Measurements from ENCODE around the gene NELFE. TPM values are rescaled to one million over a fixed set of nuclear protein-coding genes. Genes with fewer than 3 reads are reported as not detected.

The NELFE gene
- total and polyA plus RNA-seq, 4 donors = 11.1 to 21.8 (median 13.0) TPM

DNA sequence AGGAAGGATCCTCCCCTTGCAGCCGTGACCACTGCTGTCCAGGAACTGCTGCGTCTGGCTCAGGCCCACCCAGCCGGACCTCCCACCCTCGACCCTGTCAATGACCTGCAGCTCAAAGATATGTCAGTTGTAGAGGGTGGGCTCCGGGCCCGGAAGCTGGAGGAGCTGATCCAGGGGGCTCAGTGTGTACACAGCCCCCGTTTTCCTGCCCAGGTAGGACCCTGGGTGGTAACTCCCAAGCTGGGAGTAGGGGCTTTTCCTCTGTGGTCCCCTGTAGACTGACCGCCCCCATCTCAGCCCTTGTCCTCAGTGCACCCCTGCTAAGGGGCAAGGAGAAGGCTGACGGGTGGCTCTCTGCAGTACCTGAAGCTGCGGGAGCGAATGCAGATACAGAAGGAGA is 9.6 kb upstream of the NELFE start (continued):
- TF ChIP-seq, protein P1, sequence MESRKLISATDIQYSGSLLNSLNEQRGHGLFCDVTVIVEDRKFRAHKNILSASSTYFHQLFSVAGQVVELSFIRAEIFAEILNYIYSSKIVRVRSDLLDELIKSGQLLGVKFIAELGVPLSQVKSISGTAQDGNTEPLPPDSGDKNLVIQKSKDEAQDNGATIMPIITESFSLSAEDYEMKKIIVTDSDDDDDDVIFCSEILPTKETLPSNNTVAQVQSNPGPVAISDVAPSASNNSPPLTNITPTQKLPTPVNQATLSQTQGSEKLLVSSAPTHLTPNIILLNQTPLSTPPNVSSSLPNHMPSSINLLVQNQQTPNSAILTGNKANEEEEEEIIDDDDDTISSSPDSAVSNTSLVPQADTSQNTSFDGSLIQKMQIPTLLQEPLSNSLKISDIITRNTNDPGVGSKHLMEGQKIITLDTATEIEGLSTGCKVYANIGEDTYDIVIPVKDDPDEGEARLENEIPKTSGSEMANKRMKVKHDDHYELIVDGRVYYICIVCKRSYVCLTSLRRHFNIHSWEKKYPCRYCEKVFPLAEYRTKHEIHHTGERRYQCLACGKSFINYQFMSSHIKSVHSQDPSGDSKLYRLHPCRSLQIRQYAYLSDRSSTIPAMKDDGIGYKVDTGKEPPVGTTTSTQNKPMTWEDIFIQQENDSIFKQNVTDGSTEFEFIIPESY (IDR thresholded peaks at IDR 0.05) = no peak
- TF ChIP-seq TAF1 (conservative IDR thresholded peaks at IDR 0.05) (no peak), JUND (IDR thresholded peaks at IDR 0.05) (no peak), FOXA2 (IDR thresholded peaks at IDR 0.05) (no peak)

DNA sequence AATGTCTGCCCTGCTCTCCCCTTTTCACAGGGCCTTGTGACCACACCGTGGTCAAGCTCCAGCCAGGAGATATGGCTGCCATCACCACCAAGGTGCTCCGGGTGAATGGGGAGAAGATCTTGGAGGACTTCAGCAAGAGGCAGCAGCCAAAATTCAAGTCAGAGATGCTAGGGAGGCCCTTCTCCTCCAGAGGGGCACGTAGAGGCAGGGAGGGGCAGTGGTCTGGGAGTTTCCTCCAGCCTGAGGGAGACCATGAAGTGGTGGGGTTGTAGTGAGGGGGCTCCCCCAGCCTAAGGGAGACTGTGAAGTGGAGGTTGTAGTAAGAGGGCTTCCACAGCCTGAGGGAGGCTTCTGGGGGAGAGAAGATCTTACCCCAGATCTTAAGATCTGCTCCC is 9.2 kb upstream of the NELFE start:
- Histone ChIP-seq H3K27ac (ENCODE audit: low read depth in 1 of 2, low read length in 2 of 2) (no peak overlapping the region), H3K27me3 (ENCODE audit: control insufficient read depth in 4 of 4, insufficient read depth in 4 of 4, low read length in 3 of 4) (no peaks in the 10 kb centered on the region), H3K4me3 (ENCODE audit: low read depth in 1 of 3, low read length in 3 of 3) (no peak overlapping the region), H3K36me3 (ENCODE audit: control insufficient read depth in 4 of 4, insufficient read depth in 3 of 4, low read depth in 1 of 4, low read length in 3 of 4) (peaks cover 18 to 58% (median 38%) of the 10 kb centered on the region in 4 donors), H3K9ac (ENCODE audit: low read depth in 1 of 2, low read length in 2 of 2) (no peak overlapping the region), H3K9me3 (ENCODE audit: control insufficient read depth in 4 of 4, low read length in 3 of 4) (no peaks in the 10 kb centered on the region), H3K4me1 (ENCODE audit: control insufficient read depth in 4 of 4, insufficient read depth in 4 of 4, low read length in 3 of 4) (peaks cover 5 to 47% (median 31%) of the 10 kb centered on the region in 4 donors)
- DNase-seq (ENCODE audit: low spot score) = no peak
- TF ChIP-seq RAD21 (IDR thresholded peaks at IDR 0.05) = no peak
- TF ChIP-seq, protein P2, sequence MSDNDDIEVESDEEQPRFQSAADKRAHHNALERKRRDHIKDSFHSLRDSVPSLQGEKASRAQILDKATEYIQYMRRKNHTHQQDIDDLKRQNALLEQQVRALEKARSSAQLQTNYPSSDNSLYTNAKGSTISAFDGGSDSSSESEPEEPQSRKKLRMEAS (IDR thresholded peaks at IDR 0.05) = no peak
- TF ChIP-seq RXRA (IDR thresholded peaks at IDR 0.05) = no peak
- TF ChIP-seq, protein P3, sequence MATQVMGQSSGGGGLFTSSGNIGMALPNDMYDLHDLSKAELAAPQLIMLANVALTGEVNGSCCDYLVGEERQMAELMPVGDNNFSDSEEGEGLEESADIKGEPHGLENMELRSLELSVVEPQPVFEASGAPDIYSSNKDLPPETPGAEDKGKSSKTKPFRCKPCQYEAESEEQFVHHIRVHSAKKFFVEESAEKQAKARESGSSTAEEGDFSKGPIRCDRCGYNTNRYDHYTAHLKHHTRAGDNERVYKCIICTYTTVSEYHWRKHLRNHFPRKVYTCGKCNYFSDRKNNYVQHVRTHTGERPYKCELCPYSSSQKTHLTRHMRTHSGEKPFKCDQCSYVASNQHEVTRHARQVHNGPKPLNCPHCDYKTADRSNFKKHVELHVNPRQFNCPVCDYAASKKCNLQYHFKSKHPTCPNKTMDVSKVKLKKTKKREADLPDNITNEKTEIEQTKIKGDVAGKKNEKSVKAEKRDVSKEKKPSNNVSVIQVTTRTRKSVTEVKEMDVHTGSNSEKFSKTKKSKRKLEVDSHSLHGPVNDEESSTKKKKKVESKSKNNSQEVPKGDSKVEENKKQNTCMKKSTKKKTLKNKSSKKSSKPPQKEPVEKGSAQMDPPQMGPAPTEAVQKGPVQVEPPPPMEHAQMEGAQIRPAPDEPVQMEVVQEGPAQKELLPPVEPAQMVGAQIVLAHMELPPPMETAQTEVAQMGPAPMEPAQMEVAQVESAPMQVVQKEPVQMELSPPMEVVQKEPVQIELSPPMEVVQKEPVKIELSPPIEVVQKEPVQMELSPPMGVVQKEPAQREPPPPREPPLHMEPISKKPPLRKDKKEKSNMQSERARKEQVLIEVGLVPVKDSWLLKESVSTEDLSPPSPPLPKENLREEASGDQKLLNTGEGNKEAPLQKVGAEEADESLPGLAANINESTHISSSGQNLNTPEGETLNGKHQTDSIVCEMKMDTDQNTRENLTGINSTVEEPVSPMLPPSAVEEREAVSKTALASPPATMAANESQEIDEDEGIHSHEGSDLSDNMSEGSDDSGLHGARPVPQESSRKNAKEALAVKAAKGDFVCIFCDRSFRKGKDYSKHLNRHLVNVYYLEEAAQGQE (IDR thresholded peaks at IDR 0.05) = no peak
- TF ChIP-seq JUND (IDR thresholded peaks at IDR 0.05) = no peak
- 92% methylated on average over 3 of the region's 3 CpGs for WGBS

DNA sequence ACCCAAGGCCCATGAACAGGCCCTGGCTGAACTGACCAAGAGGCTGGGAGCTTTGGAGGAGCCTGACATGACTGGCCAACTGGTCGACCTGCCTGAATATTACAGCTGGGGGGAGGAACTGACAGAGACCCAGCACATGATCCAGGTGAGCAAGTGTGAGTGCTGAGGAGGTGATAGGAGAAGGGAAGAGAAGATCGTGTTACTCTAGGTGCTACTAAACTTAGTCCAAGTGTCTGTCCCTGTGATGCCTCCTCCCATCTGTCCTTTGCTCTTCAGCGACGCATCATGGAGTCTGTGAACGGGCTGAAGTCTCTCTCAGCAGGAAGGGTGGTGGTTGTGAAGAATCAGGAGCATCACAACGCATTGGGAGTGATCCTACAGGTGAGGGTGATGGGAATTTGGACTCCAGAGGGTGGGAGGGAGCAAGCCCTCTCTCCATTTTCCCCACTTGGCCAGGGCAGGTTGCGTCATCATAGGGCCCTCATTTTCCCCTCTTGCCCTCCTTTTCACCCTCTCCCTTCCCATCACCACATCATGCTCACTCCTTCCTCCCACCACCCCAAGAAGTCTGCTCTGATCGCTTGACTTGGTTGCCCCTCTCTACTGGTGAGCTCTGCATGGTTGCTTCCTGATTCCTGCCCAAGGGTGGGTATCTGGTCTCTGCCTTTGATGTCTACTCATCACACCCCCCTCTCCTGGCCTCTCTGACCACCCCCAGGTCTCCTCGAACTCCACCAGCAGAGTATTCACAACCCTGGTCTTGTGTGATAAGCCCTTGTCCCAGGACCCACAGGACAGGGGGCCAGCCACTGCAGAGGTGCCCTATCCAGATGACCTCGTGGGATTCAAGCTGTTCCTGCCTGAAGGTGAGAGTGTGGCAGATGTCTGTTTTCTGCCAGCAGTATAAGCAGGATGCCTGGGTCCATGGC is 8.5 kb upstream of the NELFE start:
- no peak for DNase-seq (ENCODE audit: low spot score)
- Histone ChIP-seq H3K9me3 (ENCODE audit: control insufficient read depth in 4 of 4, low read length in 3 of 4) (no peaks in the 10 kb centered on the region), H3K4me3 (ENCODE audit: low read depth in 1 of 3, low read length in 3 of 3) (no peak overlapping the region), H3K9ac (ENCODE audit: low read depth in 1 of 2, low read length in 2 of 2) (no peak overlapping the region), H3K4me1 (ENCODE audit: control insufficient read depth in 4 of 4, insufficient read depth in 4 of 4, low read length in 3 of 4) (peaks cover 4 to 42% (median 27%) of the 10 kb centered on the region in 4 donors), H3K36me3 (ENCODE audit: control insufficient read depth in 4 of 4, insufficient read depth in 3 of 4, low read depth in 1 of 4, low read length in 3 of 4) (peaks cover 20 to 65% (median 44%) of the 10 kb centered on the region in 4 donors), H3K27me3 (ENCODE audit: control insufficient read depth in 4 of 4, insufficient read depth in 4 of 4, low read length in 3 of 4) (no peaks in the 10 kb centered on the region), H3K27ac (ENCODE audit: low read depth in 1 of 2, low read length in 2 of 2) (no peak overlapping the region)
- 88% methylated on average over 10 of the region's 10 CpGs for WGBS
- TF ChIP-seq, protein P1 (IDR thresholded peaks at IDR 0.05) = no peak
- no peak for TF ChIP-seq GABPA (IDR thresholded peaks at IDR 0.05 in 1 of 2, conservative IDR thresholded peaks at IDR 0.05 in 1 of 2)
- no peak for TF ChIP-seq SP1 (IDR thresholded peaks at IDR 0.05)
- no peak for TF ChIP-seq TAF1 (conservative IDR thresholded peaks at IDR 0.05)
- TF ChIP-seq, protein P4, sequence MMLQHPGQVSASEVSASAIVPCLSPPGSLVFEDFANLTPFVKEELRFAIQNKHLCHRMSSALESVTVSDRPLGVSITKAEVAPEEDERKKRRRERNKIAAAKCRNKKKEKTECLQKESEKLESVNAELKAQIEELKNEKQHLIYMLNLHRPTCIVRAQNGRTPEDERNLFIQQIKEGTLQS (IDR thresholded peaks at IDR 0.05) = no peak
- TF ChIP-seq HNF4A (conservative IDR thresholded peaks at IDR 0.05) = no peak
- TF ChIP-seq FOXA1 (IDR thresholded peaks at IDR 0.05) = no peak
- TF ChIP-seq RXRA (IDR thresholded peaks at IDR 0.05) = no peak
- TF ChIP-seq EGR1 (IDR thresholded peaks at IDR 0.05; ENCODE audit: low read depth in 2 of 2) = no peak
- TF ChIP-seq FOXA2 (IDR thresholded peaks at IDR 0.05) = no peak
- TF ChIP-seq HNF4G (IDR thresholded peaks at IDR 0.05) = no peak
- no peak for TF ChIP-seq YY1 (IDR thresholded peaks at IDR 0.05)
- no peak for TF ChIP-seq NR2F2 (IDR thresholded peaks at IDR 0.05)
- TF ChIP-seq, protein P3 (IDR thresholded peaks at IDR 0.05) = no peak
